ENCODE results near the gene SNCA. TPM values are rescaled to one million over a fixed set of nuclear protein-coding genes. Genes with fewer than 3 reads are reported as not detected.

The SNCA gene
- total RNA-seq, 1 experiment from 2014 or later: 36.8 TPM

GRCh38 chr4:89820010-89820409 lies 17.0 kb downstream of the SNCA start:
- CTCF ChIA-PET: no interaction called here
- intact Hi-C loops (cut with micrococcal nuclease; ENCODE audit: unreplicated experiment): no loop called here
- TF ChIP-seq CTCF (IDR thresholded peaks at IDR 0.05; ENCODE audit: unreplicated experiment): no peak
- no peaks in the 10 kb centered on the region for H3K4me1 Mint-ChIP-seq (ENCODE audit: low read depth, unreplicated experiment)
- no peaks in the 10 kb centered on the region for H3K9me3 Mint-ChIP-seq (ENCODE audit: low read depth, unreplicated experiment)
- BruUV-seq (replicated peaks): no TSS peak
- DNase-seq: no peak
- no peak overlapping the region for H3K4me3 Mint-ChIP-seq (ENCODE audit: low read depth, unreplicated experiment)
- H3K36me3 Mint-ChIP-seq (ENCODE audit: insufficient read depth, unreplicated experiment): peaks cover 6% of the 10 kb centered on the region
- no peaks in the 10 kb centered on the region for H3K27me3 Mint-ChIP-seq (ENCODE audit: unreplicated experiment)
- no peak overlapping the region for H3K27ac Mint-ChIP-seq (ENCODE audit: unreplicated experiment)

GRCh38 chr4:89814362-89814761 lies 22.6 kb downstream of the SNCA start:
- Mint-ChIP-seq H3K4me1 (ENCODE audit: low read depth, unreplicated experiment) (no peaks in the 10 kb centered on the region), H3K9me3 (ENCODE audit: low read depth, unreplicated experiment) (no peaks in the 10 kb centered on the region), H3K27ac (ENCODE audit: unreplicated experiment) (no peak overlapping the region), H3K27me3 (ENCODE audit: unreplicated experiment) (no peaks in the 10 kb centered on the region), H3K4me3 (ENCODE audit: low read depth, unreplicated experiment) (no peak overlapping the region), H3K36me3 (ENCODE audit: insufficient read depth, unreplicated experiment) (no peaks in the 10 kb centered on the region)
- no peak for TF ChIP-seq CTCF (IDR thresholded peaks at IDR 0.05; ENCODE audit: unreplicated experiment)
- BruUV-seq (replicated peaks): no TSS peak
- no peak for DNase-seq
- CTCF ChIA-PET: interaction anchor here (1.1 kb wide), 1 partner anchor 58 kb away, joined by 4 read pairs; no protein-coding TSS in a partner anchor
- intact Hi-C loops (cut with micrococcal nuclease; ENCODE audit: unreplicated experiment): no loop called here

GRCh38 chr4:89813197-89813596 lies 23.8 kb downstream of the SNCA start:
- DNase-seq: no peak
- no peaks in the 10 kb centered on the region for H3K27me3 Mint-ChIP-seq (ENCODE audit: unreplicated experiment)
- no peak overlapping the region for H3K27ac Mint-ChIP-seq (ENCODE audit: unreplicated experiment)
- intact Hi-C loops (cut with micrococcal nuclease; ENCODE audit: unreplicated experiment): no loop called here
- H3K4me1 Mint-ChIP-seq (ENCODE audit: low read depth, unreplicated experiment): no peaks in the 10 kb centered on the region
- H3K9me3 Mint-ChIP-seq (ENCODE audit: low read depth, unreplicated experiment): no peaks in the 10 kb centered on the region
- H3K36me3 Mint-ChIP-seq (ENCODE audit: insufficient read depth, unreplicated experiment): no peaks in the 10 kb centered on the region
- no peak overlapping the region for H3K4me3 Mint-ChIP-seq (ENCODE audit: low read depth, unreplicated experiment)
- TF ChIP-seq CTCF (IDR thresholded peaks at IDR 0.05; ENCODE audit: unreplicated experiment): no peak
- BruUV-seq (replicated peaks): no TSS peak
- CTCF ChIA-PET: no interaction called here

GRCh38 chr4:89807441-89808140 lies 29.4 kb downstream of the SNCA start:
- no peak for DNase-seq
- no peaks in the 10 kb centered on the region for H3K27me3 Mint-ChIP-seq (ENCODE audit: unreplicated experiment)
- CTCF ChIA-PET: no interaction called here
- no peaks in the 10 kb centered on the region for H3K36me3 Mint-ChIP-seq (ENCODE audit: insufficient read depth, unreplicated experiment)
- TF ChIP-seq CTCF (IDR thresholded peaks at IDR 0.05; ENCODE audit: unreplicated experiment): no peak
- H3K9me3 Mint-ChIP-seq (ENCODE audit: low read depth, unreplicated experiment): no peaks in the 10 kb centered on the region
- no peak overlapping the region for H3K4me3 Mint-ChIP-seq (ENCODE audit: low read depth, unreplicated experiment)
- no peaks in the 10 kb centered on the region for H3K4me1 Mint-ChIP-seq (ENCODE audit: low read depth, unreplicated experiment)
- intact Hi-C loops (cut with micrococcal nuclease; ENCODE audit: unreplicated experiment): no loop called here
- H3K27ac Mint-ChIP-seq (ENCODE audit: unreplicated experiment): no peak overlapping the region
- no TSS peak for BruUV-seq (replicated peaks)

Data from Calu3 (cell line).